Central memory CD4-positive, alpha-beta T cell (primary cell): ENCODE data around the gene TMEM54.

Experiments
- DNase-seq: peaks from one replicate; pipeline ENCODE4 v3.0.0; 2022

The TMEM54 gene

DNA sequence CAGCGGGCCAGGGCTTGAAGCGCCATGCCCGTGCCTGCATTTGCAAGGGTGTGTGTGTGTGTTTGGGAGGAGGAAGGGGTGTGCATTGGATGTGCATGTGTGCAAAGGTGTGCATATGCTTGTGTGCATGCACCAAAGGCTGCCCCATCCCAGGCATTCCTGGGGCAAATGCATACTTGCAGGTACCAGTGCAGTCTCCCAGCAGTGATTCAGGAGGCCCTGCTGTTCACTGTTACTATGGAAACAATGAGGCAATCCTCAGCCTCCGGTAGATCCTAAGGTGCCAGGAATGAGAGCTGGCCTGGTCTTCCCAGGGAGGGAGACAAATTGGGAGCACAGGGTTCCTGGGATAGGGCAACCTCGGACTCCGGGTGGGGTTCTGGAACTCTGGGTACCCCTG lies 23.0 kb downstream of the TMEM54 start:
- DNase-seq: no peak

DNA sequence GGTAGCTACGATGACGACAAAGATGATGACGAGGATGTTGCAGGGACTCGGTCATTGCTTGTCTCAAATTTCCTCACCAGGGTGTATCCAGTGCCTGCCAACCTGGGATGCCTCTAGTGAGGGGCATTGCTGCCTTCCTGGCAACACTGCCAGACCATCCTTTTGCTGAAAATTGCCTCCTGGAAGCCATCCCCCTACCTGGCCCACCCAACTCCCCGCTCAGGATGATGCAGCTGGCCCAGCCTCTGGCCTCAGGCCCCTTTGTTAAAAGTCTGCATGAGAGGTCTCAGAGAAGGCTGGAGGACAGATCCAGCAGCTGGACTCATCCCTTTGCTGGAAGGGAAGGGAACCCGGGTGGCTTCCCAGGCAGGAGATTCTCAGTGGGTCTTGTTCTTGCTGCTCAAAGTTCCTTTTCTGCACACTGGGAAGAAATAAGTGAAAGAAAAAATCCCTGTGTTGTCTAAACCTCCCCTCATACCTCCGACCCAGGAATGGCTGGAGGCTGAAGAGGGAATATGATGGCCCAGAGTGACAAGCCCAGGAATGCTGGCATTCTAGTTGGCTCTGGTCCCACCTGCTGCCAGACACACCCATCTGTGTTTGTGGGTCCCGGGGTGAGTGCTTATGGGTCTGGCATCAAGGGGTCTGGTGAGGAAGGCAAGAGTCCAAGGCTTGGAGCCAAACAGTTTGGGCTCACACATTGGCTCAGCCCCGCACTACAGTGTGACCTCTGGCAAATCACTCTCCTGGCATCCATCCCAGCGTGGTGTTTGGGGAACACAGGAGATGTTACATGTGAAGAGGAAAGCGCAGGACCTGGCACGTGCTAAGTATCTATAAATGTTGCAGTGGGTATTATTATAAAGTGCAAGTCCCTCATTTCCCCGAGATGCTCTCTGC lies 23.7 kb downstream of the TMEM54 start:
- DNase-seq: no peak

GRCh38 chr1:32876341-32877210 lies 24.6 kb downstream of the TMEM54 start:
- DNase-seq: peak; percentile 40

GRCh38 chr1:32874860-32875752 lies 26.1 kb downstream of the TMEM54 start:
- DNase-seq: no peak

- DNase-seq: no peak
Measured at GRCh38 chr1:32873484-32873883, 27.7 kb downstream of the TMEM54 start.

GRCh38 chr1:32872192-32872460 lies 29.1 kb downstream of the TMEM54 start:
- DNase-seq: no peak

- DNase-seq: no peak
Measured at GRCh38 chr1:32871364-32872191, 29.6 kb downstream of the TMEM54 start.

DNA sequence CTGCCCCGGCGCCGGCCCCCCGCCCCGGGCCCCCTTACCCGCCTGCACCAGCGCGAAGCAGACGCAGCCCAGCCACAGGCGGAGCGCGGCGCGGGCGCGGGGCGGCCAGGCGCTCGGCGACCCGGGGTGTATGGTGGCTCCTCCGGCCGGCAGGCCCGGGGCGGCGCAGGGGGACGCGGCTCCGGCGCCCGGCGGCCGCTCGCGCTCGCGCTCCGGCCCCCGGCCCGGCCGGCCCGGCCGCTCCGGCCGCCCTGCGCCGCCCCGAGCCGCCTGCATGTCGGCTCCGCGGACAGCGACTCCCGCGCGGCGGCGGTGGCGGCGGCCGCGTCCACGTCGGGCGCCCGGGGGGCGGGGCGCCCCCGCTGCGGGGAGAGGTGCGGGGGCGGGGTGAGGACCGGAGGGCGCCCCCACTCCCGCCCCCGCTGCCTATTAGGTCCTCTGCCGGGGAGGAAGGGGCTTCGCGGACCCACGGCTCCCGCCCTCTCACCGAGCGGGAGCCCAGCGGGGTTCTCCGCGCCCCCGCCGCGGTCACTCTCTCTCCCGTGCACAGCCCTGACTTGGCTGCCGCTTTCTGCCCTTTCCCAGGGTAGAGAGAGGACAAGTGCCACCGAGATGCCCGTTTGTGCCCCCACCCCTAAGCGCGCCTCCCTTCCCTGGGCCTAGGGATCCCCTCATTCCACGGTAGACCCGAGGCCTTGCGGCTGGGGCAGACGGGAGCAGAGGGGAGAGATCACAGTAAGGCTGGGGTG lies 30.4 kb downstream of the TMEM54 start, which contains the start of gene FNDC5:
Gene FNDC5 (minus strand): TSS at position 298 of the 749 bp plus-strand sequence.
- no peak for DNase-seq

DNA sequence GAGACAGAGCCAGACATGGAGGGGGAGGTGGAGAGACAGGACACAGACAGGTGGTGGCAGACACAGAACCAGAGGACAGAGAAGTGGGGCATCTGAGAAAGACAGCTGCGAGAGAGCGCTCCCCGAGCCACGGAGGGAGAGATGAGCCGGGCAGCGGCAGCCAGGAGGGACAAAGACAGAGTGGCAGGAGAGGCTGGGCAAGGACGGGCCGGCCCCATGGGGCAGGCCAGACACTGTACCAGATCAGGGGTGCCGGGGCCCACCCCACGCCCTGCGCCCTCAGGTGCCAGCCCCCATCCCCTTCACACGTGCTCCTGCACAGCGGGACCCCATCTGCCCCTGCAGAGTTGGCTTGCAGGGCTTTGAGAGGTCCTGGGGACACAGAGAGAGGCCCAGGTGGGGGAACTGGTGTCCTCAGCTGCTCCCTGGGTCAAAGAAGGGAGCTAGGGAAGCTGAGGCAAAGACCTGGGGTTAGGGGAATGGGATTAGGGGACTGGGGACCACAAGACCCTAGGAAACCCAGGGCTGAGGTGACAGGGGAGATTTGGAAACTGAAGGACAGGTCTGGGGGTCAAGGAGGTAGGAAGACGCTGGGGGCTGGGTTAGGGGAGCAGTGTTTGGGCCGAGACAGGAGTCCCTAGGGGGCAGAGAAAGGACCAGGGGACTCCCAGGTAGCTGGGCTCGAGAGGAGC lies 31.1 kb downstream of the TMEM54 start:
- no peak for DNase-seq

DNA sequence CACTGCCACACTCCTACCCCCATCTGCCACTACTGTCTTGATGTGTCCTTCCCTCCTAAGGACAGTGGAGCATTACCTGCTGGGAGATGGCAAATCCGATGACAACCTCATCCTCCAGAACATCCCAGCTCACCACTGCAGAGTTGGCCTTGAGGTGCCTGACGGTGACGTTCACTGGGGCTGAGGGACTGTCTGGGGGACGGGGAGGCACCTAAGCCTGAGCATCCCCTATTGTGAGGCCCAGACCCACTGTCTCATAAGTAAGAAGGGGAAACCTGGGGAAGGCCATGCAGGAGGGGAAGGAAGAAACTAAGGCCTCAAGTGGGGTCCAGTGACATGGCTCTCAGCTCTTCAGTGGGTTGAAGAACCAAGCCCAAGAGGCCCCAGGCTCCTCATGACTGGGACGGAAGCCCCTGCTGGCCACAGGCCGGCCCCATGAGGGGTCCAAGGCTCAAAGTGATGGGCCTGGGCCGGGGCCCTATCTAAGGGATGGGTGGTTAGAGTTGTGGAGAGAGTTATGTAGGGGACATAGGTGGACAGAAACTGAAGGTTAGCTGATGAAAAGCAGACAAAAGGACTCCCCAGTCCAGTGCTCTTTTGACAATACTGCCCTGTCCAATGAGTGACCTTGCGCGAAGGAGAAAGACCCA lies 32.3 kb downstream of the TMEM54 start:
- DNase-seq: no peak

DNA sequence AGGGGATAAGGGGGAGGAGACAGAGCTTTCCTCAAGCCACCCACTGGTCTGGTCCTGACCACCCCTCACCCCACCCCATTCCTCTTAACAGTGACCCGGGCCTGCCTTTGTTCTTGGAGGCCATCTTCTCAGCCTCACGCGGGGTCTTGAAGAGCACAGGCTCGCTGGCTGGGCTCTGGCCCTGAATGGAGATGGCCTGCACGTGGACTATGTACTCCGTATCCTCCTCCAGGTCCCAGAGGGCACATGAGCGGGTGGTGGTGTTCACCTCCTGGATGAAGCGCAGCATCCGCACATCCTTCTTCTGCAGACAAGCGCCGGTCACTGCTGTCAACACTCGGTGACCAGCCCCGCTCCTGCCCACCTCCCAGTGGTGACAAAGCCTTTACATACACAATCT lies 33.1 kb downstream of the TMEM54 start:
- no peak for DNase-seq

DNA sequence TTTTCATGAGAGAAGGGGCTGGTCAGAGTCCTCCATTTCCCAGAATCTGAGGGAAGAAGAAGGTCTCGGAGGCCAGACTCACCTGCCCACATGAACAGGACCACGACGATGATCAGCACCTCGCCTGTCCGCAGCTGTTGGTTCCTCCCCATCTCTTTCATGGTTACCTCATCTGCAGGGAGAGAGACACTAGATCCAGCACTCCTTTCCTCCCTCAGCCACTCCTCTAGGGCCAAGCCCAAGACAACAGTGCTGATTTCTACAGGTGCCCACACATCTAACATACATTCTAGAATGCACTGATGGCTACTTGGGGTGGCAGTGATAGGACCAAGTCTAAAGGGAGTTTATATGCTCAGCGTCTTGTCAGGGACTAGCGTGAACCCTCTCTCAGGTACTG lies 33.5 kb downstream of the TMEM54 start:
- no peak for DNase-seq

DNA sequence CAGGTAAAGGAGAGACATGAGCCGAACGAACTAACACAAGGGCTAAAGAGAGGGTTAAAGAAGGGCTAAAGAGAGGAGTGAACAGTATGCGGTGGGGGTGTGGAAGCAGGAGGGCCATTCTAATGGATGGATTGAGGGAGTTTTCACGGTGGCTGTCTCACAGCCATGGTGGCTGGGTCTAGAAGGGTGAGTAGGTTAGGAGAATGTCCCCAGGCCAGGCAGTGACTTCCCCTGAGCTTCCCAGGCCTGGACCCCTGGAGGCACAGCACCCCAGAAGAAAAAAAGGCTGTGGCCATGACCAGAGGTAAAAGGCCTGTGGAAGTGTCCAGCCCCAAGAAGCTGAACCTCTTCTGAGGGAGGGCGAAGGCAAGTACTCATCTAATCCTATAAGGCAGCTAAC lies 34.0 kb downstream of the TMEM54 start:
- no peak for DNase-seq

DNA sequence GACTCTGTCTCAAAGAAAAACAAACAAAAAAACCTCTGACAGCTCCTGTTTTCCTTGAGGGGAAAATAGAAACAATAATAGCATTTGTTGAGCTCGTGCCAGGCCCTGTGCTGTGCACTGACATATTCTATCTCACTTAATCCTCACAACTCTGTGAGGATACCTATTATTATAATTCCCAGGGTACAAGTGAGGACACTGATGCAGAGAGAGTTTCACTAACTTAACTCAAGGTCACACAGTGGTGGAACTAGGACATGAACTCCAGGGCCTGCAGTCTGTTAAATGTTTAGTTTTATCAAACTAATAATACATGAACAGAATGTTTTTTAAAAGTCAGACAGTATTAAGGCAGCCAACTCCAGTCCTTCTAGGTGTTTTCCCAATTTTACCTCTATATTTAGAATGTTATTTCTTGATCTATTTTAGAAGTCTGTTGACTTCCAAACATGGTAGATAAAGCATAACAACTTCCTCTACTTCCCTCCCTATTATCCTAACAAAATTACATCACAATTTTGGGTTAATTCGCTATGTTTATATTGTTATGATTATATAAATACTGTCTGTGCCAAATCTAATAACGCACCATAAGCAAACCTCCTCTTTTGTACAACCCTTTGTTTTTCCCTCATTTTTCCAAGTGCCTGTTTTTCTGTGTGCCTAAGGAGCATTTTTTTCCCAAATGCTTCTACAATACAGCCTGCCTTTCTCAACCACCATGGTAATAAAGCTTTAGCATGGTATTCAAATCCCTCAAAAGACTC lies 35.4 kb downstream of the TMEM54 start:
- DNase-seq: no peak

- no peak for DNase-seq
Measured at GRCh38 chr1:32864375-32865019, 36.7 kb downstream of the TMEM54 start.

- DNase-seq: no peak
Measured at GRCh38 chr1:32863881-32864245, 37.3 kb downstream of the TMEM54 start.

GRCh38 chr1:32863218-32863880 lies 37.8 kb downstream of the TMEM54 start:
- no peak for DNase-seq
